NCI-H446 treated with DMSO at 0.1 percent for 48 hours (cell line): ENCODE measurements around the gene SUN5.

ENCODE experiments used
- DNase-seq: peaks from one replicate; lab custom pipeline; 2025; lab: John Stamatoyannopoulos, UW

SUN5 gene

DNA sequence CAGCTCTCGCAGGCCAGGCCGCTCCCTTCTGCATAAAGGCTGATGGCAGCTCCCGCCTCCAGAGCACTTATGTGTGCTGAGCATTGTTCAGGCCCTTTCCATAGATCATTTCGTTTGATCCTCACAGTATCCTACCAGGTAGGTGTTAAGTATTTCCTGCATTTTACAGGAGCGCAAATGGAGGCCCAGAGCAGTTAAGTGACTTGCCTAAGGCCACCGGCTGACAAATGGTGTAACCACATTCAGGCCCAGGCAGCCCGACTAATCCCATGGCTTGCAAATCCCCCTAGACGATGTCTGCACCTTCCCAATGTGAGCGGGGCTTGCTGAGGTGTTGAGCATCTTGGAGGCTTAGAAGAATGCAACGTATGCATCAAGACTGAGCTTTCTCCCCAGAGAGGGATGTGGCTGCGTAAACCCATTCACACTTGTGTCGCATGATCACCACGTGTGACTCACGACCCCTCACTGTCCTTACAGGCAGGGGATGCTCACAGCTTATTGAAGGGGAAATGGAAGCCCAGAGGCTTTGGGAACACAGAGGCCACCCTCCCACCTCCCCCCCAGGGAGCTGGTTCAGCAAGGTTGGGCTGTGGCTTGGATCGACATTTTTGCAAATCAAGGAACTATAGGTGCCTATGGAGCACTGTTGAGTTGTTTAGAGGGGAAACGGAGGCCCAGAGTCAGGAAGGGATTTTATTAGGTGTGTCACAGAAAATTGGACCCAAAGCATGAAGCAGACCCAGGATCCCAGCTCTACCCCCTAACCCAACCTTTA lies 10.3 kb upstream of the SUN5 start:
- DNase-seq, result no peak

DNA sequence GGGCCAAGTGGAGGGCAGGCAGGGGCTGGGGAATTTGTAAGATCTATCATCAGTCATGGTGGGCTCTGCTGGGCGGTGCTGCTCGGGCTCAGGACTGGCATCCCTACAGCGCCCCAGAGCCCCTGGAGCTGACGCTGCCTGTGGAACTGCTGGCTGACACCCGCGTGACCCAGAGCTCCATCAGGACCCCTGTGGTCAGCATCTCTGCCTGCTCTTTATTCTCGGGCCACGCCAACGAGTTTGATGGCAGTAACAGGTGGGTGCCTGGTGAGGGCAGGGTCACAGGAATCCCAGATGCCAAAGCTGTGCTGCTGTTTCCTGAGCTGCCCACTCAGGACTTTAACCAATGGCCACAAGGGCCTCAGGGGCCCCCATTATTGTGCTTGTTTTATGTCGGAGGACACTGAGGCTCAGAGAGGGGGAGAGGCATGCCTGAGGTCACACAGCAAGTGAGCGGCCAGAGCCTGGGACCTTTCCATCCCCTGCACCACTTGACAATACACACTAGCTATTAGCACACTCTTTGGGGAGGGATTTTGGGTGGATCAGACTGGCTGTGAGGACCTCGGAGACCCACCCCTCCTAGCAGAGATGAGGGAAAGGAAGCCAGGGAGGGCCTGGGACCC lies 9.6 kb upstream of the SUN5 start:
- DNase-seq, result no peak

GRCh38 chr20:33012327-33013189 lies 8.3 kb upstream of the SUN5 start:
- DNase-seq, result no peak

DNA sequence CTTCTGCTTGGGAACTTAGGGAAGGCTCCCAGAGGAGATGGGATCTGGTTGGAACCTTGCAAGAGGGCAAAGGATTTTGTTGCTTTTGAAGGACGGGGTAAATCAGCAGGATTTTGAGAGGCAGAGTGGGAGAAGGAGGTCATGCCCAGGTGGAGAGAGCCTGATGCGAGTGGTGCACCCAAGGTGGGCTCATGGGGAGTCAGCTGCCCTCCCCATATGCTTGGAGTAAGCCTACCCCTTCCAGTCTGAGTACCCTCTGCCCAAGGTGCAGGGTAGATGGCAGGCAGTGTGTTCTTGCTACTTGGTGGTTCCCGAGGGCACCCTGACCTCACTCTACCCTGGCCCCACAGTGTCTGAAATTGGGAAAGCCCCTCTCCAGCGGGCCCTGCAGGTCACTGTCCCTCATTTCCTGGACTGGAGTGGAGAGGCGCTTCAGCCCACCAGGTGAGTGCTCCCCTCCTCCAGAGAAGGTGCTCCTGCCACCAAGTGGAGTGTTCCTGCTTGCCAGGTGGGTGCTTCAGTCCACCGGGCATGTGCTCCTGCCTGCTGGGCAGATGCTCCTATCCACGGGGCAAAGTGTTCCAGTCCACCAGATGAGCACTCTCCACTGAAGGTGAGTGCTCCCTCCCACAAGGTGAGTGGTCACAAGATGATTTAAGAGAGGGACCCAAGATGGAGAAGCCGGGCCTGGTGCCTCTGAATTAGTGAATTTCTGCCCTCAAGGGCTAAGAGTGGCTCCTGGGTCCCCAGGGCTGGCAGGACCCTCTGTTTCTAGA lies 6.6 kb upstream of the SUN5 start:
- DNase-seq, result no peak

DNA sequence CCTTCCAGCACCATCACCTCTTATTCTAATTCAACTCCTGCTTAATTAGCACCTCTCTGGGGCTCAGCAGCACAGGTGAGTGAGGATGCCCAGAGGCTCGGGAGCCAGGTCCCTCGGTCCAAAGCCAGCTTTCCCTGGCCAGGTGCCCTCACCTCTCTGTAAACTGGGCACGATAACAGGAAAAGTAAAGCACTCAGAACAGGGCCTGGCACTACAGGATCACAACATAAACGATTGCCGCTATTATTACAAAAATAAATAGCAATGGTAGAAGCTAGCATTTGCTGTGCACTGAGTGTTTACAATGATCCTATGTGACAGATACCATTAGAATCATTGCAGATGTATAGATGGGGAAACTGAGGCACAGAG lies 5.9 kb upstream of the SUN5 start:
- DNase-seq, result no peak

DNA sequence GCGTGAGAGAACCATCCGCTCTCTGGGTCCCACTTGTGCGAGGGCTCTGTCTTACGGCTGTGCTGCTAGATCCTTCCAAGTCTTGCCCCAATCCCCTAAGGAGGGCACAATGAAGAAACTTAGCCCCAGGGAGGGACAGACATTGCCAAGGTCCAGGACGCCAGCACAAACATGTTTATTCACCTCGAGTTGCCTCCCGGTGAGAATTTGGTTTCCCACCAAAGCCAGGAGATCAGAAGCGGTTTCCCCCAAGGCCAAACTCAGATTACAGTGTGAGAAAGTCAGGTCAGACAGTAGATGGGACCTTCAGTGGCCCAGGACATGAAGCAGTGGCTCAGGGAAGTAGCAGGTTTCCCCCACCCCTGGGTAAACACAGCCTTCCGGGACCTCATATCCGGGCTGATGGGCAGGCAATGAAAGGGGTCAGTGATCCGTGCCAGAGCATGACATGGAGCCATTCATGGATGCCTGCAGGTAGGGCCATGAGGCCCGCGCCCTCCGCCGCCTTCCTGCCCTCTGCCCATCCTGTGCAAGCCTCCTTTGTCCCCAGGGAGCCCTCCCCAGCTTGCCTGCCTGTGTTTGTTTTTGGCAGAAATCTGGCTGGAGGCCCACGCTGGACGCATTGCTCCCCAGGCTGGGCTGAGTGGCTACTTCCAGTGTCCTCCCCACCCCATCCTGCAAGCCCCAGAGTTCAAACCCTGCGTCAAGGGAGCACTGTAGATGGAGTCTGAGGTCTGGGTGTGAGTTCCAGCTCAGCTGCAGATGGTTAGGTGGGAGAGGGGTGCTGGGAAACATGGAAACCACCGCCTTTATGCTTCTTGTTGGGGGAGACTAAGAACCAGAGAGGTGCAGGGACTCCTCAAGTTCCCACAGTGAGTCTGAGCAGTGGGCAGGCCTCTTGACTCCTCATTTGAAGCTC lies 5.2 kb upstream of the SUN5 start:
- DNase-seq, result no peak

- no peak for DNase-seq
These were observed 4.3 kb upstream of the SUN5 start for GRCh38 chr20:33008336-33009213.

- DNase-seq, result no peak
These were observed 3.4 kb upstream of the SUN5 start, which contains the start of gene BPIFB2 for GRCh38 chr20:33007376-33008335. BPIFB2 (plus strand) TSS chr20:33007704; CDS start chr20:33008575, 871 bp downstream.

DNA sequence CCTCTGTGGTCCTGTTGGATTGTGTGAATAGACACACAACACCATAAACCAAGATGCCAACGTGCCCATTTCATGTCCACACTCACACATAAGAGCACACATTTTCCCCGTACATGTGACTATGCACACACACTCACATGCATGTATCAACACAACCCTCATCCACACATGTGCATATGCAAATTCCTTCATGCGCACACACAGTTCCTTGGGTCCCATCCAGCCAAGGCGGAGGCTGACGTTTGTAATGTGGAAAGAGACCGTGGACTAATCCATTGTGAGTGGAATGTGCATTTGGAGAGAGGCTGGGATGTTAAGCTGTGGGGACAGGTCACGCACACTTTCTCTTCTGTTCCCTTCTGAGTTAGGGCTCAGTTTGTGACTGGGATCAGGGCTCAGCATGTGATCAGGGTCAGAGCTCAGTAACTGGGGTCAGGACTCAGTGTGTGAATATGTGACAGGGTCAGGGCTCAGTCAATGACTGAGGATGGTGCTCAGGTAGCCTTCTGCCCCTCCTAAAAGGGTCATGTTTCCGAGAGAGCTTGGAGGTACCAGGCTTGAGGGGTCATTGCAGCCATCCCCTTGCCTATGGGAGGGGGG lies 2.6 kb upstream of the SUN5 start:
- DNase-seq, result no peak

DNA sequence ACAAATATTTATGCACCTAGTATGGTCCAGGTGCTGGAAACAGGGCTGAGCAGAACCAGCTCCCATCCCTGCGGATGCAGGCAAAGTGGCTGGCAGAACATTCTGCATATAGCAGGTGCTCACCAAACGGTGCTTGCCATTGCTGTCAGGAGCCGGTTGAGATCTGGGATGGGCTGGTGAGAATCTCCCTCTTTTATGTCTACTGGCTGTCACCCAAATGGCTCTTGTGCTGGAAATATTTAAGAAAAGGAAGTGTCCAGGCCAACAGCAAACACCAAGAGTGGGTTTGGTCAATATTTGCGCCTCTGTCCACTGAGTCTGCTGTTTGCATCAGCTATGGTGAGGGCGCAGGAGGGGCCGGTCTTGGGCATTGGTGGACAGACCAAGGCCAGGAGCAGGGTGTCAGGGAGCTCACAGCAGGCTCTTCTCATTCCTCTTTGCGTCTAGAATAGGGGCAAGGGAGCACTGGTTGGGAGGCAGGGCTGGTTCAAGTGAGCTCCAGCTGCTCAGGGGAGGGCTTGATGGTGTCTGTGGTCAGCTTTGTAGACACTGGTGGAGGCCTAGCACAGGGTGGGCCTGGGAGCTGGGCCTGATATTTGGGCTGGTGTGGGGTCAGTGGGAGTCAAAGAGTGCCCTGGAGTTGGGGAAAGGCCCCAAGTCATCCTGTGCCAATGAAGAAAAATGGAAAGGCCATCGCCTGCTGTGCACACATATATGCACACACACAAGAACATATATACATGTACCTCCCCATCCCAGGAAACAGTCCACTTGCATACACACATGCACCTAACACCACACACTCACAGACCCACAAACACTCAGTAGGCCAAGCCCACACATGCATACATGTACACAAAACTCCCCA lies 1.9 kb upstream of the SUN5 start:
- DNase-seq, result no peak

DNA sequence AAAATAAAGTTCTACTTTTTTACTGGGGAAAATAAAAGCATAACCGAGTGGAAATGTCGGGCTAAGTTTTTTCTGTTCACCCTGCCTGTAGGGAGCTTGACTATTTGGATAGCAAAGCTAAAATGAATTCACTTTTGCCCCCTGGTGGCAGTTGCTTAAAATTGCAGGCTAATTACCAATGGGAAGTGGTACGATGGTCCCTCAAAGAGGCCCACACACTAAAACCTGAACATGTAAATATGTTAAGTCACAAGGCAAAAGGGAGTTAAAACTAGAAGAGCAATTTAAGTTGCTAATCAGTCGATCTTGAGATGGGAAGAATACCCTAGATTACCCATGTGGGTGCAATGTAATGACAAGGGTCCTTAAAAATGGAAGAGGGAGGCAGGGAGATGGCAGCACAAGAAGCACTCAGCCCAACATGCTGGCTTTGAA lies 916 bp upstream of the SUN5 start:
- no peak for DNase-seq

- no peak for DNase-seq
These were observed 2.0 kb downstream of the SUN5 start for GRCh38 chr20:33002087-33002808.

- no peak for DNase-seq
These were observed 3.3 kb downstream of the SUN5 start for GRCh38 chr20:33000802-33001466.

GRCh38 chr20:32999603-33000250 lies 4.5 kb downstream of the SUN5 start:
- DNase-seq, result no peak

DNA sequence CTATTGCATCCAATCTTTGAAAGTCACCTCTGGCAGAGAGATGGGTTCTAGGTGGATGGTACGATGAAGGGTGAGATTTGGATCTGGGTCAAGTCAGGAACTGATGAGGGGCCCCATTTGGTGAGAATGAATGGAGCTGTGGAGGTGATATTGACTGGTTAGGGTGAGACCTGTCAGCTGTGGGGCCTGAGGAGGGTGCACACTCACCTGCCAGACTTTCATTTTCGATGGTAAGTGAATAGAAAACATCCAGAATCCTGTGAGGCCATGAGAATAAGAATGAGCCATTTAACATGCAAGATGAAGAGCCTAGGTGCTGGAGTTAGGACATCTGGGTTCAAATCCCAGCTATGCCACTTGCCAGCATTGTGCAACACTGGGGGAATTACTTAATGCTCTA lies 6.8 kb downstream of the SUN5 start:
- DNase-seq, result no peak

DNA sequence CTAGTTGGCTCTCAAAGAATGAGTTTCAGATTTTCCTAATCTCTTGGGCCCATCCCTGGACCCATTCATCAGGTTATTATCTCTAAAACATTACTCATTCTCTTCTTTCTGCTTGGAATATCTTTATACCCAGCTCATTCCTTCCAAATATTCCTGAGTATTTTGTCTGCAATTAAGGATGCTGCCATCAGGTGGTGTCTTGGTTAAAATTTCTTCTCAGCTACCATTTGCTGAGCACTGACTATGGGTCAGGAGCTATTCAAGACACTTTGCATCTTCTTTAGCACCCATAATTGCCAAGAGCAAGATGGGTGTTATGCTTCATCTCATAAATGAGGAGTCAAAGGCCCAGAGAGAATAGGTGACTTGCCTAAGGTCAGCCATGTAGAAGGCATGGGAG lies 8.4 kb downstream of the SUN5 start:
- no peak for DNase-seq
